H9 (cell line): ENCODE data around the gene FAM171A1. TPM values are rescaled to one million over a fixed set of nuclear protein-coding genes. Genes with fewer than 3 reads are reported as not detected.

ENCODE experiments used
- DNase-seq: peaks from one replicate; pipeline ENCODE4 v3.0.0-alpha.2; 2017
- H2AFZ ChIP-seq: one replicate; pipeline ENCODE4 v1.6.1; 2013; ENCODE audit warnings: mild to moderate bottlenecking, low read length, control low read depth, moderate library complexity
- H2AK5ac ChIP-seq: 2 replicates; pipeline ENCODE4 v1.6.1; 2013; ENCODE audit warnings: low read length, control low read depth, mixed read lengths; ENCODE audit not compliant: insufficient read length
- H2BK120ac ChIP-seq: one replicate; pipeline ENCODE4 v1.6.1; 2013; ENCODE audit warnings: low read depth, mild to moderate bottlenecking, low read length, control low read depth, inconsistent platforms; ENCODE audit not compliant: poor library complexity, severe bottlenecking
- H2BK12ac ChIP-seq: 2 replicates; pipeline ENCODE4 v1.6.1; 2013; ENCODE audit warnings: low read length, control low read depth, mixed read lengths, low read depth; ENCODE audit not compliant: insufficient read length
- H2BK15ac ChIP-seq: 2 replicates; pipeline ENCODE4 v1.6.1; 2013; ENCODE audit warnings: low read depth, low read length, control low read depth
- H2BK20ac ChIP-seq: one replicate; pipeline ENCODE4 v1.6.1; 2013; ENCODE audit warnings: low read depth, mild to moderate bottlenecking, low read length, control low read depth, inconsistent platforms; ENCODE audit not compliant: poor library complexity, severe bottlenecking
- H2BK5ac ChIP-seq: 2 replicates; pipeline ENCODE4 v1.6.1; 2013; ENCODE audit warnings: low read length, control low read depth, mixed read lengths; ENCODE audit not compliant: insufficient read length
- H3K14ac ChIP-seq: 2 replicates; pipeline ENCODE4 v1.6.1; 2013; ENCODE audit warnings: low read length, control low read depth; ENCODE audit not compliant: insufficient read depth
- H3K18ac ChIP-seq: 2 replicates; pipeline ENCODE4 v1.6.1; 2013; ENCODE audit warnings: low read depth, mild to moderate bottlenecking, mixed read lengths, low read length, control low read depth; ENCODE audit not compliant: insufficient read length
- H3K23ac ChIP-seq: 2 replicates; pipeline ENCODE4 v1.6.1; 2013; ENCODE audit warnings: low read length, control low read depth, mixed read lengths, low read depth; ENCODE audit not compliant: insufficient read length
- H3K23me2 ChIP-seq: 2 replicates; pipeline ENCODE4 v1.6.1; 2013; ENCODE audit warnings: low read depth, mild to moderate bottlenecking, mixed read lengths, low read length, control low read depth; ENCODE audit not compliant: insufficient read length, poor library complexity, severe bottlenecking
- H3K27ac ChIP-seq: 2 replicates; pipeline ENCODE4 v1.5.1; 2013; ENCODE audit warnings: low read length, control low read depth, mixed read lengths, low read depth; ENCODE audit not compliant: insufficient read length
- H3K27me3 ChIP-seq: 2 replicates; pipeline ENCODE4 v1.6.1; 2013; ENCODE audit warnings: low read length, control low read depth, inconsistent platforms; ENCODE audit not compliant: insufficient read depth
- H3K4ac ChIP-seq: 2 replicates; pipeline ENCODE4 v1.6.1; 2013; ENCODE audit warnings: low read depth, mild to moderate bottlenecking, control low read depth, inconsistent platforms, low read length, moderate library complexity
- H3K4me1 ChIP-seq: 2 replicates; pipeline ENCODE4 v1.6.1; 2013; ENCODE audit warnings: low read length, control low read depth, inconsistent platforms; ENCODE audit not compliant: insufficient read depth
- H3K4me2 ChIP-seq: 2 replicates; pipeline ENCODE4 v1.6.1; 2013; ENCODE audit warnings: low read length, control low read depth, mixed read lengths; ENCODE audit not compliant: insufficient read length, insufficient read depth
- H3K56ac ChIP-seq: 2 replicates; pipeline ENCODE4 v1.6.1; 2013; ENCODE audit warnings: low read depth, mild to moderate bottlenecking, mixed read lengths, low read length, control low read depth; ENCODE audit not compliant: insufficient read length
- H3K79me1 ChIP-seq: 2 replicates; pipeline ENCODE4 v1.6.1; 2013; ENCODE audit warnings: low read depth, mild to moderate bottlenecking, moderate library complexity, low read length, control low read depth, inconsistent platforms; ENCODE audit not compliant: insufficient read depth, poor library complexity, severe bottlenecking
- H3K79me2 ChIP-seq: 2 replicates; pipeline ENCODE4 v1.6.1; 2013; ENCODE audit warnings: low read length, control low read depth, inconsistent platforms; ENCODE audit not compliant: insufficient read depth
- H3K9ac ChIP-seq: 2 replicates; pipeline ENCODE4 v1.6.1; 2013; ENCODE audit warnings: low read length, control low read depth, mixed read lengths; ENCODE audit not compliant: insufficient read length; ENCODE audit errors: extremely low read depth
- H3K9me3 ChIP-seq: one replicate; pipeline ENCODE4 v1.6.1; 2013; ENCODE audit warnings: low read depth, low read length, inconsistent platforms; ENCODE audit not compliant: control insufficient read depth
- H3T11ph ChIP-seq: one replicate; pipeline ENCODE4 v1.6.1; 2013; ENCODE audit warnings: mild to moderate bottlenecking, low read length, control low read depth, inconsistent platforms
- H4K20me1 ChIP-seq: one replicate; pipeline ENCODE4 v1.6.1; 2013; ENCODE audit not compliant: control insufficient read depth, insufficient read length, insufficient read depth
- H4K5ac ChIP-seq: 2 replicates; pipeline ENCODE4 v1.6.1; 2013; ENCODE audit warnings: low read depth, mild to moderate bottlenecking, mixed read lengths, low read length, control low read depth; ENCODE audit not compliant: insufficient read length
- H4K8ac ChIP-seq: replicated peaks from 2 replicates; pipeline ENCODE4 v1.6.1; 2013; ENCODE audit warnings: low read length, control low read depth, mixed read lengths, low read depth; ENCODE audit not compliant: insufficient read length
- H4K91ac ChIP-seq: 2 replicates; pipeline ENCODE4 v1.6.1; 2013; ENCODE audit warnings: low read depth, mild to moderate bottlenecking, moderate library complexity, mixed read lengths, low read length, control low read depth; ENCODE audit not compliant: insufficient read length
- H3K27ac Mint-ChIP-seq, 3 experiments: 2 replicates in 2 of 3; 3 replicates in 1 of 3; pipeline ENCODE4 v1.8.0; 2020 to 2021; ENCODE audit warnings: mixed read lengths in 3 of 3, mild to moderate bottlenecking in 1 of 3, moderate library complexity in 1 of 3
- H3K27me3 Mint-ChIP-seq: 2 replicates; pipeline ENCODE4 v1.8.0; 2021; ENCODE audit warnings: low read depth, mild to moderate bottlenecking, moderate library complexity, mixed read lengths
- H3K36me3 Mint-ChIP-seq, 3 experiments: 2 replicates in 2 of 3; 3 replicates in 1 of 3; pipeline ENCODE4 v1.8.0; 2020 to 2021; ENCODE audit warnings: low read depth in 3 of 3, mixed read lengths in 3 of 3; ENCODE audit not compliant: insufficient read depth in 1 of 3
- H3K4me1 Mint-ChIP-seq, 2 experiments: 2 replicates each; pipeline ENCODE4 v1.8.0; 2020; ENCODE audit warnings: mixed read lengths in 2 of 2
- H3K4me3 Mint-ChIP-seq, 2 experiments: 2 replicates in 1 of 2; 3 replicates in 1 of 2; pipeline ENCODE4 v1.8.0; 2020 to 2021; ENCODE audit warnings: mild to moderate bottlenecking in 2 of 2, mixed read lengths in 2 of 2, moderate library complexity in 1 of 2
- H3K9me3 Mint-ChIP-seq, 2 experiments: 2 replicates in 1 of 2; 3 replicates in 1 of 2; pipeline ENCODE4 v1.8.0; 2020; ENCODE audit warnings: mild to moderate bottlenecking in 2 of 2, mixed read lengths in 2 of 2, moderate library complexity in 1 of 2
- CTCF ChIP-seq: fragments of 200-600 bp; sonication (generic); conservative IDR thresholded peaks from 3 replicates; pipeline ENCODE4 v1.8.0; 2021; ENCODE audit warnings: antibody characterized with exemption, mild to moderate bottlenecking
- WGBS: extraction: QIAGEN DNeasy Blood & Tissue Kit; methylation state at CpG from one replicate; pipeline ENCODE4 v1.1.7; 2013; ENCODE audit warnings: missing lambda C conversion rate, low lambda C conversion rate, mixed read lengths; ENCODE audit not compliant: insufficient read length; ENCODE audit errors: extremely low coverage; 5-methylcytosine and 5-hydroxymethylcytosine counted together
- total RNA-seq: library from RNA; stranded (reverse); gene quantifications from 2 replicates; pipeline ENCODE4 v1.2.1, GENCODE V29; 2021

FAM171A1 gene
- total RNA-seq, 1 experiment from 2014 or later, result 37.4 TPM

- Histone ChIP-seq H3K4me1 (0 out of 2 replicates have a peak, but pooled peaks cover 4% of the 10 kb centered on the region), H4K5ac (no peak overlapping the region), H3K18ac (no peak overlapping the region), H2BK15ac (no peak overlapping the region), H2BK12ac (no peak overlapping the region), H4K8ac (no peak overlapping the region), H3K9me3 (no peaks in the 10 kb centered on the region), H3K9ac (no peak overlapping the region), H3K4ac (no peak overlapping the region), H2AFZ (no peak overlapping the region), H3K4me2 (no peak overlapping the region), H3T11ph (no peak overlapping the region), H3K23ac (no peak overlapping the region), H2BK20ac (no peak overlapping the region), H2BK5ac (no peak overlapping the region), H4K91ac (no peak overlapping the region), H3K27me3 (no peaks in the 10 kb centered on the region), H2BK120ac (no peak overlapping the region), H2AK5ac (no peak overlapping the region), H3K23me2 (no peaks in the 10 kb centered on the region), H3K56ac (no peak overlapping the region), H4K20me1 (no peaks in the 10 kb centered on the region), H3K14ac (no peak overlapping the region), H3K79me1 (no peaks in the 10 kb centered on the region), H3K79me2 (no peaks in the 10 kb centered on the region), H3K27ac (no peak overlapping the region)
- WGBS, result no CpG with 5 or more reads among the region's 6 CpGs
- H3K4me3 Mint-ChIP-seq, result no peak overlapping the region
- no peaks in the 10 kb centered on the region; a peak in 2 of 7 replicates for H3K36me3 Mint-ChIP-seq
- DNase-seq, result no peak
- H3K9me3 Mint-ChIP-seq, result no peaks in the 10 kb centered on the region
- peaks cover 8 to 15% of the 10 kb centered on the region in 2 experiments for H3K4me1 Mint-ChIP-seq
- no peak for TF ChIP-seq CTCF
- no peak overlapping the region; a peak in 1 of 7 replicates for H3K27ac Mint-ChIP-seq
- H3K27me3 Mint-ChIP-seq, result no peaks in the 10 kb centered on the region
Measured at GRCh38 chr10:15324611-15325010, 46.5 kb downstream of the FAM171A1 start.
